CD4-positive, alpha-beta T cell treated with Interleukin-6 at 100 ng/mL for 8 hours (primary cell): Measurements from ENCODE around the gene ARL14.
"Not testable (repeated sequence)": the region's sequence is repeated elsewhere in the genome, so short reads cannot be mapped to it uniquely, and the experiment has no call there.

Experiments
- DNase-seq: peaks from one replicate; pipeline ENCODE4 v3.0.0-alpha.2; 2020; ENCODE audit warnings: mixed read lengths, low spot score

Gene ARL14

DNA sequence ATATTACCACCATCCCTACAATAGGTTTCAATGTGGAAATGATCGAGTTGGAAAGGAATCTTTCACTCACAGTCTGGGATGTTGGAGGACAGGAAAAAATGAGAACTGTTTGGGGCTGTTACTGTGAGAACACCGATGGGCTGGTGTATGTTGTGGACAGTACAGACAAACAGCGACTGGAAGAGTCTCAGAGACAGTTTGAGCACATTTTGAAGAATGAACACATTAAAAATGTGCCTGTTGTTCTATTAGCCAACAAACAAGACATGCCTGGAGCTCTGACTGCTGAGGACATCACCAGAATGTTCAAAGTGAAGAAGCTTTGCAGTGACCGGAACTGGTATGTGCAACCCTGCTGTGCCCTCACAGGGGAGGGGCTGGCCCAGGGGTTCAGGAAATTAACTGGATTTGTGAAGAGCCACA is 510 bp downstream of the ARL14 start:
- DNase-seq: no peak

DNA sequence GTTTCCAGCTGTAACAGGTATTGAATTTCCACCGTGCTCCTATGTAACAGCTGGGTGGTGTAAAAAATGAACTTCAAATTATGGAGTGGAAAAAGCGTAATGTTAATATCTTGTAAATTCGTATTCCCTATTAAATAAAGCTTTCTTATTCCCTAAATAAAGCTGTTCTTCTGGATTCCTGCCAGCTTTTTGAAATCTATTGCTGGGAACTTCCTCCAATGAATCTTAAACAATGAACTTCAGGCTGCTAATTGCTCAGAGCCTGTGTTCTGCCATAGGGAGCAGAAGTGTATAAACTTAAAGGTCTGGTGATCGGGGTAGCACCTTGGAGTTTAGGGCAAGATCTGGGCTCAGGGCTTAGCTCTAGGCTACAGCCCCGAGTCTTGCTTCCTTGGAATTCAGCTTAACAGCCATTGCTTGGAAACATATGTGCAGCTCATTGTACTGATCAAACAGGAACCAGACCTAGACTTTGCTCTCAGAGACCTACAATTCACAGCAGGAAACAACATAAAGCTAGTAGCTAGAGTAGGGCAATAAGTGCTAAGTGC is 1.4 kb downstream of the ARL14 start:
- no peak for DNase-seq

DNA sequence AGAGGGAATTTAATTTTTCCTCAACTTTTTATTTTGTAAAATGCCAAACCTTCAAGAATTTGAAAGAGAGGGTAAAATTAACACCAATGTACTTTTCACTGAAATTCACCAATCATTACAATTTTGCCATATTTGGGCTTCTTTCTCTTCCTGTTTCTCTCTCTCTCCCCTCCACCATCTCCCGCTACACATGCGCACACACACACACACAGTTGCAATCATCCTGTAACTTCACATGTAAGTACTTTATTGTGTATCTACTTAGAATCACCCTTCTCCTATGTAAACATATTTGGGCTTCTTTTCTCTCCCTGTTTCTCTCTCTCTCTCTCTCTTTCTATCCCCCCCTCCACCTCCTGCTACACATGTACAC is 7.4 kb downstream of the ARL14 start:
- no peak for DNase-seq

GRCh38 chr3:160685144-160685766 is 8.3 kb downstream of the ARL14 start:
- no peak for DNase-seq

DNA sequence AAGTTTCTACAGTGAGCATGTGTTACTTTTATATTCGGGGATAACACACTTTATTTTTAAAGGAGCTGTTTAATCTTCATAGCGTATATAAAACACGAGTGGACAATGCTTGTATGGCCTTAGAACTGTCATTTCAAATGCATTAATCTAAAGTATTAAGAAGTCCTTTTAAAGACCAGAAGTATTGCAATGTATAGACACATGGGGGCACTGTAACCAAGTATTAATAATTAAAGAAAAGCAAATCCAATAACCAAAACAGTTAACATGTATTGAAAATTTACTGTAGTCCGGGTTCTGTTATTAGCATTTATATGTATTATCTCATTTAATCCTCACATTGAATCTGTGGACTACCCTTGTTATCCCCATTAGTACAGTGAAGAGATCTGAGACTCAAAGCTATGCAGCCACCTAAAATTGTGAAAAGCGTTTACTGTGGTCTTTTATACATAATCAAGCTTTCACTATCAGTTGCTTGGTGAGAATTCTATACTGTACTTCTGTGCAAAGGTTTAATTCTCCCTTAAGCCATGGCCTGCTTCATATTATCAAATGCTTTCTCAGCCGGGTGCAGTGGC is 10.1 kb downstream of the ARL14 start:
- no peak for DNase-seq

DNA sequence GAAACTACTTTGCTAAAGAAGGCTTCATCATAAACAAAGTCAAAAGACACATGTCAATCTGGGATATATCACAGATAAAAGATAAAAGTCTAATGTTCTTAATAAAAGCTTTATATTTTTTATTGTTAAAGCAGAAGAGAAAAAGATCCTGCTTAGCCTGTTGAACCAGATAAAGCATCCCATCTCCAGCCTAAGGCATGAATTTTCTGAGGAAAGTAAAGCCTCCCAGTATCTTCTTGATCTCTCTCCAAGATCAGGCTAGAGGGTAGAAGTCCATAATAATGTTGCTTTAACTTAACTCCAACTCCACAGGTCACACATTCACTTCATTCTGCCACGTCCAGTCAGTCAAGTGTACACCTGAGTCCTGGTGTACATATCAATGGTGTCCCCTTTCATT is 14.2 kb downstream of the ARL14 start:
- no peak for DNase-seq

- no peak for DNase-seq
Observed at GRCh38 chr3:160691962-160692361, 15.0 kb downstream of the ARL14 start.

DNA sequence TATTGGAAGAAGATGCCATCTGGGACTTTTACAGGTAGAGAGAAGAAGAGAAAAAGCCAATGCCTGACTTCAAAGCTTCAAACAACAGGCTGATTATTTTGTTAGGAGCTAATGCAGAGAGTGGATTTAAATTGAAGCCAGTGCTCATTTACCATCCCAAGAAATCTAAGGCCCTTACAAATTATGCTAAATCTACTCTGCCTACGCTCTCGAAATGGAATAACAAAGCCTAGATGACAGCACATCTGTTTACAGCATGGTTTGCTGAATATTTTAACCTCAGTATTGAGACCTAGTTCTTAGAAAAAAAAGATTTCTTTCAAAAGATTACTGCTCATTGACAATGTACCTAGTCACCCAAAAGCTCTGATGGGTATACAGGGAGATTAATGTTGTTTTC is 16.2 kb downstream of the ARL14 start:
- no peak for DNase-seq

DNA sequence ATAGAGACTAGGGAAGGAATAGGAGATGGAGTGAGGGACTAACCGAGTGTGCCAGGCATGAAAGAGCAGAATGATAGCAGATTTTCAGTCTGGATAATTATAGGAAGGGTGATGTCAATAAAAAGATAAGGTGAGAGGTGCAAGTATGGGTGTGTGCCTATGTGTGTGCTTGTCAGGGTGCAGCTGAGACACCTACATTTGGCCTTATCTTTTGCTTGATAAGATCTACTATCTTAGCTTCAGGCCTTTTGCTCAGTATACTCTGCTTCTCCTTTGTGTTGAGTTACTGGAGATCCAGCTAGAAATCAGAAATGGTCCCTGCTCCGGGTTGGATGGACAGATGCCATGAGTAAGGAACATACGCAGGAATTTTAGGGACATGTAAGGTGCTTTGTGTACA is 17.4 kb downstream of the ARL14 start:
- no peak for DNase-seq

- no peak for DNase-seq
Observed at GRCh38 chr3:160695003-160695402, 18.0 kb downstream of the ARL14 start.

DNA sequence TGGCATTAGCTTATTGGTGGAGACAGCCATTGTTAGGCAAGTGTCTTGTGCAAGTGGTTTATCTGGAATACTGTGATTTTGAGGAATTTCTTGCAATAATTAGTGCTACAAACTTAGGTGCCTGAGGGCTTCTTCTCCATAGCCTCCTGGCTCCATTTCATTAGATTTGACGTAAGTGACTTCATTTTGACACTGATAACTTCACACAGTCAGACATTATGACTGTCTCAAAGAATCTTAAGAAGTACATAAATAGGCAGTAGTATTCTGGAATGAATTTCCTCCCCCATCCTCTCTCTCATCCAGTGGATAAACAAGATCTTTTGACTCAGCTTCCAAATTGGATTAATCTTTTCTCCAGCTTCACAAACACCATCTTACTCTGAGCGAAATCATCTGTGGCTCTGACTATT is 19.0 kb downstream of the ARL14 start:
- no peak for DNase-seq

DNA sequence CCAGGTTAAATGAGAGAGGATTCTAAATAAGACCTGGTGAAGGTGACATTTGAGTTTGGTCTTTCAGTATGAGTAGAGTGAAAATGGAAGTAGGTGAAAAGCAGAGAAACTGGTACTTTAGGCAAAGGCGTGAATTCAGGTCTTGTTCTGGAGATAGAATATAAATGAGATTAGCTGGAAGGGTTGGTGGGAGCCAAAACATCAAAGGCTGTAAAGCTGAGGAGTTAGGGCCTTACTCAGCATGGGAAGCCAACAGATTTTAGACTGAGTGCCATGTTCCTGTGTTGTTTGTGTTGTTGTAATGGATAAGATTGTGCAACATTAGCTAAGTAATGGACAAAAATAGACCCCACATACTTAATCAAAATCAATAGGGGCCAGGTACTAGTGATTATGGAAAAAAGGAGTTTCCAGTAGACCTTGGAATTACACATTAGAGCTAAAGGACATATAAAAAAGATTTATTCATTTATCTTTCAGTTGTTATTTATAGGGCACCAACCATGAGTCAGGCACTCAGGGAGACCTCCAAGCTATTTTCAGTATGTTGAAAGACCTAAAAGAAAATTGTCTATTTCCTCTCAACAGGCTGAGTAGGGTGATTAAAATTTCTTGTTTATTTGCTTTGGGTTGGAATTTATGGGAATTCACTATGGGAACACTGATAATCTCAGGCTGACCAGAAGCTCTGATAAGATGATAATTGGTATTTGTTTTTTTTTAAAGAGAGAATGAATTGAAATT is 20.8 kb downstream of the ARL14 start:
- no peak for DNase-seq

DNA sequence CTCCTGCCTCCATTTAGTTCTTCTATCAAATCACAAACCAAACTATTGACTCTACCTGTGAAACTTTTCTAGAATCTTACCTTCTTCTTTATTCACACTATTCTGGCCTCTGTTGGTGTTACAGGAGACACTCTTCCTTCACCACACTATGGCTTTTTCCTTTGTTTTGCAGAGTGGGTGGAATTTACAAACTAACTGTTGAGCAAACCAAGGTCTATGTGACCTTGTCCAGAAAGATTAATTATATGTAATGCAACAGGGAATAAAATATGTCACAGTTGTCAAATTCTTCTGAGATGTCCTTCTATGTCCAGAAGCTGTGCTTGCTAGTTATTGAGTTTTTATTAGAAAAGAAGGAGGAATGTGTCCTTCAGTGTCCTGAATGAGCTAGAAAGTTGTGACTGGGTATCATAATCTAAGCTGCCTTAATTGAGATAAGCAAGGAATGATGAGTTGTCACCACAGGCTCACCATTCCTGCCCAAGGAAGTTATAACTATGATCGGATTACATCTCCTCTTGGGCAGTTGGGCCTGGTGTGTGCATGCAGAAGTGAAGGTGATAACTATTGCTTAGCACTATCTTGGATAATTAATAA is 21.7 kb downstream of the ARL14 start:
- no peak for DNase-seq

DNA sequence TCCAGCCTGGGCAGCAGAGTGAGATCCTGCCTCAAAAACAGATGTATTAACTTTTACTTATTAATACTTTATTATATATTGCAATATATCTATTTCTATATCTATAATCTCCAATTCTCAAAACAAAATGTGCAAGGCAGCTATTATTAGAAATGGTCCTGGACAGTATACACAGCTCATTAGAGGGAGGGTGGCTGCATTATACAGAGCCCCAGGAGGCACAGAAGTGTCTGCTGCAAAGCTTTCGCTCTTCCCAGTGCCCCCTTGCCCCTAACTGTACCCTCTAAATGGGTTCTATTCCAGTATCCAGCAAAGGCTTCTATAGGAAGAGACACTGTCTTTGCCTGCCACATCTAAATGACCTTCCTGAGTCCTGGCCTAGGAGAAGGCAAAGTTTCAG is 24.5 kb downstream of the ARL14 start:
- DNase-seq: no peak

- DNase-seq: no peak
Observed at GRCh38 chr3:160702290-160702689, 25.3 kb downstream of the ARL14 start.

DNA sequence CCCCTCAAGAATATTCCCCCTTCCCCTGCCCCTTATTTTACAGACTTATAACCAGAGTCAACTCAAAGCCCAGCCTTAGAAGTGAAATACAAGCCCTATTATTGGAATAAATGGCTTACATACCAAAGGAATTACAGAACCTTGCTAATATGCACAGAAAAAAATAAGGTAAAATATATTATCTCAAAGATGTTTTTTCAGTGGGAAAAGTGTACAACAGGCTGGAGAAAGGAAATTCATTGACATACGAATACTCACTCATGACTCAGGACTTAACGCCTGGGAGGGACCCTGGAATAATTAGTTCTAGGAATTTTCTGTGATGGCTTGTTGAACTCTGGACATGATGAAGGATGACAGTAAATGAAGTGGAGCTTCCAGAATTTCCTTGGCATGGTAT is 27.0 kb downstream of the ARL14 start:
- DNase-seq: no peak

GRCh38 chr3:160707187-160707794 is 30.3 kb downstream of the ARL14 start:
- DNase-seq: peak; percentile 40

DNA sequence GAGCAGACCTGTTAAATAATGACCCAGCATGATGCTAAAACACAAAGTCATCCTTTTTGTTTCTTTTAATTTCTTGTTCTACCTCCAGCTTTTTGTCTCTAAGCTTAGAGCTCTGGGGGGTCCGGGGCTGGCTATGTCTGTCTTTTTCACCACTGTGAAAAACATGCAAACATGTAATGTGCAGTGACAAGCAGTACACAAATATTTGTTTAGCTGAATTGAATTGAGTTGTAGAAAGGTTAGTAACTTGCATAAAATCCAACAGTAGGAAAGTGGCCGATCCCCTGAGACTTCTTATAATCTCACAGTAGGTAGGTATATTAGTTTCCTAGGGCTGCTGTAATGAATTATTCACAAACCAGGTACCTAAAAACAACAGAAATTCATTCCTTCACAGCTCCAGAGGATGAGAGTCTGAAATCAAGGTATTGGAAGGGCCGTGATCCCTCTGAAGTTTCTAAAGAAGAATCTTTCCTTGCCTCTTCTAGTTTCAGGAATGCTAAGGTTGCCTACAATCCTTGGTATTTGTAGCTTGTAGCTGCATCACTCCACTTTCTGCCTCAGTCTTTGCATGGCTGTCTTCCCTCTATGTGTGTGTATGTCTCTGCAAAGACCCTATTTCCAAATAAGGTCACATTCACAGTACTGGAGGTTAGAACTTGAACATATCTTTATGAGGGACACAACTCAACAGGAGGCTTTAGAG is 32.7 kb downstream of the ARL14 start:
- no peak for DNase-seq

- not testable (repeated sequence) for DNase-seq
Observed at GRCh38 chr3:160713144-160713543, 36.2 kb downstream of the ARL14 start.

- no peak for DNase-seq
Observed at GRCh38 chr3:160719710-160720109, 42.8 kb downstream of the ARL14 start.

DNA sequence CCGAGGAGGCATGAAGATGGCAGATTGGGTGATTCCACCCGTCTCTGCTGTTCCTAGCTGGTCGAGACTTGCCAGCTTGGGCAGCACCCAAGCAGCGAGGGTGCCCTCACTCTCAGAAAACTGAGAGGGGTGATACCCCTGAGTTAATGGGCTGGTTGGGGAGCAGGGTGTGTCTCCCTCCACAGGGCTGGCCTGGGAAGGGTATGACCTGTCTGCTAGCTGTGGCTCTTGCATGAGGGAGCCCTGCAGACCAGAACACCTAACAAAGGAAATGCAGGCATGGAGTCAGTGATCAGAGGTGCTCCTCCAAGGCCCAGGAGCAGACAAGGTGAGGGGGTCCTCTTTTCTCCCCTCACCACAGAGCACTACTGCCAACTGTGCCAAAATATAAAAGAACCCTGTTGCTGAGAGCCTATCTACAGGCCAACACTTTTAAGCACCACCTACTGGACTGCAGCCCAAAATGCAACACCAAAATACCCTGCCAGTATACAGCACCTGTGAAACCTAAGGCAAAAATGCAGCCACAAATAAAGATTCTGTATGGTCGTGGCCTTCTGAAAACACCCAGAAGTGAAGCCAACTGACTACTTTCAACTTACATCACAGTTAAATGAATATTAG is 43.3 kb downstream of the ARL14 start:
- DNase-seq: no peak
